GM12874 (cell line): ENCODE data around the gene COPA.

Experiments used
- TF ChIP-seq, protein P1 (sequence below): IDR thresholded peaks from 2 replicates; pipeline ENCODE4 v1.5.1; 2011; ENCODE audit warnings: low read depth, mild to moderate bottlenecking, control low read depth, low read length, moderate library complexity; ENCODE audit not compliant: insufficient read depth

Gene COPA

GRCh38 chr1:160342953-160343869, at the start of gene COPA, which contains the start of gene NCSTN:
TSS of gene COPA (minus strand) at chr1:160343250. CDS start at chr1:160343170, 80 bp downstream.
TSS of gene NCSTN (plus strand) at chr1:160343383. CDS start at chr1:160343397, 14 bp downstream.
- TF ChIP-seq, protein P1, sequence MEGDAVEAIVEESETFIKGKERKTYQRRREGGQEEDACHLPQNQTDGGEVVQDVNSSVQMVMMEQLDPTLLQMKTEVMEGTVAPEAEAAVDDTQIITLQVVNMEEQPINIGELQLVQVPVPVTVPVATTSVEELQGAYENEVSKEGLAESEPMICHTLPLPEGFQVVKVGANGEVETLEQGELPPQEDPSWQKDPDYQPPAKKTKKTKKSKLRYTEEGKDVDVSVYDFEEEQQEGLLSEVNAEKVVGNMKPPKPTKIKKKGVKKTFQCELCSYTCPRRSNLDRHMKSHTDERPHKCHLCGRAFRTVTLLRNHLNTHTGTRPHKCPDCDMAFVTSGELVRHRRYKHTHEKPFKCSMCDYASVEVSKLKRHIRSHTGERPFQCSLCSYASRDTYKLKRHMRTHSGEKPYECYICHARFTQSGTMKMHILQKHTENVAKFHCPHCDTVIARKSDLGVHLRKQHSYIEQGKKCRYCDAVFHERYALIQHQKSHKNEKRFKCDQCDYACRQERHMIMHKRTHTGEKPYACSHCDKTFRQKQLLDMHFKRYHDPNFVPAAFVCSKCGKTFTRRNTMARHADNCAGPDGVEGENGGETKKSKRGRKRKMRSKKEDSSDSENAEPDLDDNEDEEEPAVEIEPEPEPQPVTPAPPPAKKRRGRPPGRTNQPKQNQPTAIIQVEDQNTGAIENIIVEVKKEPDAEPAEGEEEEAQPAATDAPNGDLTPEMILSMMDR, result no peak

- TF ChIP-seq, protein P1, result no peak
Measured at GRCh38 chr1:160377585-160378206, 34.6 kb upstream of the COPA start.

GRCh38 chr1:160376525-160377131, 33.6 kb upstream of the COPA start:
- TF ChIP-seq, protein P1, result peak; percentile 90

DNA sequence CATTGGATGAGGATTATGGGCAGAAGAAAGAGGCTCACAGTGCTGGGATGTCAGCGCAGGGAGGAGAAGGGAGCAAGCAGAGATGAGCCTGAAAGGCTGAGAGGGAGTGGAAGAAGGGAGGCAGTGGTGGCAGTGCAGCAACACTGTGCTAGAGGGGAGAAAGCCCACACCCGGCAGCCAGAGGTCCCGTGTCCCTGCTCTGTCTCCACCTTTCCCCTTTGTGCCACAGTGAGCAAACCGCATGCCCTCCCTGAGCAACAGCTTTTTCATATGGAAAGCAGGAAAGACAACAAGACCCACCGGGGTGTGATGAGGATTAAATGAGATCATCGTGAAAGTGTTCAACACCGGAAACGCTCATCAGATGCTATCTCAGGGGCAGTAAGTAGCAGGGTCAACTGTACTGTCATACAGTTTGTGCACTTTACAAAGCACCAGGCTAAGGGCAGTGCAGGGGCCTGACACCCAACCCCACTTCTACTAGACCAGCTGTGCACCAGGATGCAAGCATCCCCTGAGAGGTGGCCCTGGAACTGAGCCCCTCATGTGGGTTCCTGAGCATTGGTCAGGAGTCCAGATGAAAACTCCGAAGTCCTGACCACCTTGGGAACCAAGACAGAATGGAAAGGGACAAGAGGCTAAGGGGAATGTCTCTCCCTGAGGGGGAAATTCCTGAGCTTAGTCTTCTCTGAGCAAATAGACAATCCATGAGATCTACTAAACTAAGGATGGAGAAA, 32.9 kb upstream of the COPA start:
- TF ChIP-seq, protein P1, result no peak

- TF ChIP-seq, protein P1, result no peak
Measured at GRCh38 chr1:160374306-160375110, 31.5 kb upstream of the COPA start.

DNA sequence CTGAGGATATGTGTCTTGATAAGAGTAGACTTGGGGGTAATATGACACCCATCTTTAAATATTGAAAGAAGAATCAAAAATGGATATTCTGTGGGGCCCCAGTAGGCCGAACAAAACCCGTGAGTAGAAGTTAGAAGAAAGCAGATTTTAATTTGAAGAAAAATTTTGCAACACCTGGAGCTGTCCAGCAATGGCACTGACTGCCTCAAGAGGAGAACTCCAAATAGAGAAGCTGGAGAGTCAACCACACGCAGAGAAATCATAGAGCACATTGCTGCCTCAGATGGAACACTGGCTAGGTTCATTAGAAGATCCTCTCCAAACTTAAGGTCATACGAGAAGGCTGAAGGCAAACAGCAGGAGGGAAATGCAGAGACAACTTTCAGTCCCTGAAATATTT, 30.6 kb upstream of the COPA start:
- TF ChIP-seq, protein P1, result no peak
